Caco-2 (cell line): ENCODE measurements around the gene SDF4. TPM values are rescaled to one million over a fixed set of nuclear protein-coding genes. Genes with fewer than 3 reads are reported as not detected.

Source experiments
- BruUV-seq: library from RNA; stranded (reverse); fragments of 400-500 nt; replicated peaks from 2 replicates; lab custom pipeline; 2021; lab: Mats Ljungman, UMichigan
- CTCF ChIA-PET: fragments of 300-600 bp; sonication (Branson Sonifier 250); formaldehyde crosslinking; loops from one replicate; lab custom pipeline; 2022; ENCODE audit warnings: antibody characterized with exemption; lab: Charles Lee
- POLR2A ChIA-PET: fragments of 300-600 bp; sonication (Branson Sonifier 250); formaldehyde crosslinking; loops from one replicate; lab custom pipeline; 2022; ENCODE audit warnings: antibody characterized with exemption; lab: Charles Lee
- DNase-seq, 2 experiments: peaks; one replicate each; pipeline versions ENCODE4 v3.0.0 to v3.0.0-alpha.2; 2020 to 2022
- H3K27me3 ChIP-seq: replicated peaks from 2 replicates; pipeline ENCODE4 v1.6.0; 2011; ENCODE audit warnings: low read length; ENCODE audit not compliant: control insufficient read depth, insufficient read depth
- H3K36me3 ChIP-seq: 2 replicates; pipeline ENCODE4 v1.5.1; 2011; ENCODE audit warnings: low read length; ENCODE audit not compliant: control insufficient read depth, insufficient read depth
- H3K4me1 ChIP-seq: fragments of 250-450 bp; sonication (Bioruptor Pico); 2 replicates; pipeline ENCODE4 v1.5.1; 2020; ENCODE audit warnings: mild to moderate bottlenecking
- H3K4me3 ChIP-seq: 2 replicates; pipeline ENCODE4 v1.5.1; 2011; ENCODE audit warnings: low read depth, mild to moderate bottlenecking, control low read depth, low read length
- H3K9me3 ChIP-seq: fragments of 250-450 bp; sonication (Bioruptor Pico); 2 replicates; pipeline ENCODE4 v1.5.1; 2020; ENCODE audit warnings: mild to moderate bottlenecking, moderate library complexity
- H3K27ac Mint-ChIP-seq: one replicate; pipeline ENCODE4 v1.8.0; 2022; ENCODE audit warnings: mixed read lengths; ENCODE audit not compliant: unreplicated experiment
- H3K27me3 Mint-ChIP-seq: one replicate; pipeline ENCODE4 v1.8.0; 2022; ENCODE audit warnings: mixed read lengths; ENCODE audit not compliant: insufficient read depth, unreplicated experiment
- H3K36me3 Mint-ChIP-seq: one replicate; pipeline ENCODE4 v1.8.0; 2022; ENCODE audit warnings: mild to moderate bottlenecking, mixed read lengths; ENCODE audit not compliant: insufficient read depth, unreplicated experiment
- H3K4me1 Mint-ChIP-seq: one replicate; pipeline ENCODE4 v1.8.0; 2022; ENCODE audit warnings: low read depth, mixed read lengths; ENCODE audit not compliant: unreplicated experiment
- H3K4me3 Mint-ChIP-seq: one replicate; pipeline ENCODE4 v1.8.0; 2022; ENCODE audit warnings: mild to moderate bottlenecking, moderate library complexity, mixed read lengths; ENCODE audit not compliant: unreplicated experiment
- H3K9me3 Mint-ChIP-seq: one replicate; pipeline ENCODE4 v1.8.0; 2022; ENCODE audit warnings: mixed read lengths; ENCODE audit not compliant: unreplicated experiment
- CTCF ChIP-seq, 2 experiments: fragments of 200-600 bp in 1 of 2; IDR thresholded peaks; 1 replicate in 1 of 2; 2 replicates in 1 of 2; pipeline versions ENCODE4 v1.5.1 to v1.8.0; 2011 to 2022; ENCODE audit warnings: antibody characterized with exemption in 1 of 2, control low read depth in 1 of 2, inconsistent platforms in 1 of 2, low read depth in 1 of 2, low read length in 1 of 2, mild to moderate bottlenecking in 1 of 2, moderate library complexity in 1 of 2; ENCODE audit not compliant: insufficient read depth in 1 of 2, severe bottlenecking in 1 of 2, unreplicated experiment in 1 of 2
- intact Hi-C: fragments of 100-400 bp; cut with micrococcal nuclease; formaldehyde crosslinking; loops from one replicate; pipeline ENCODE4 v1.10.0; 2022; ENCODE audit not compliant: unreplicated experiment
- total RNA-seq: library from RNA; stranded (reverse); gene quantifications from 2 replicates; pipeline ENCODE4 v1.2.3, GENCODE V29; 2022

SDF4 gene
- total RNA-seq, 1 experiment from 2014 or later = 140 TPM

GRCh38 chr1:1181129-1181937 is 50.5 kb downstream of the SDF4 start:
- peak in 1 of 2 experiments; percentile 24 for DNase-seq
- no TSS peak for BruUV-seq
- Mint-ChIP-seq H3K4me1 (peaks cover 7% of the 10 kb centered on the region), H3K4me3 (no peak overlapping the region), H3K9me3 (no peaks in the 10 kb centered on the region), H3K27ac (no peak overlapping the region), H3K36me3 (no peaks in the 10 kb centered on the region), H3K27me3 (no peaks in the 10 kb centered on the region)
- H3K36me3 ChIP-seq = no peaks in the 10 kb centered on the region
- H3K4me1 ChIP-seq = peaks cover 5% of the 10 kb centered on the region
- ChIA-PET POLR2A (no interaction called here), CTCF (no interaction called here)
- no peak overlapping the region for H3K4me3 ChIP-seq
- H3K27me3 ChIP-seq = no peaks in the 10 kb centered on the region
- intact Hi-C loops = no loop called here
- no peak for TF ChIP-seq CTCF (IDR thresholded peaks at IDR 0.05; ENCODE audit: insufficient read depth in 1 of 2, low read depth in 1 of 2, low read length in 1 of 2, severe bottlenecking in 1 of 2, unreplicated experiment in 1 of 2)
- H3K9me3 ChIP-seq = no peaks in the 10 kb centered on the region

- Histone ChIP-seq H3K4me3 (no peak overlapping the region), H3K36me3 (no peaks in the 10 kb centered on the region), H3K27me3 (no peaks in the 10 kb centered on the region), H3K9me3 (no peaks in the 10 kb centered on the region), H3K4me1 (peaks cover 6% of the 10 kb centered on the region)
- no peaks in the 10 kb centered on the region for H3K9me3 Mint-ChIP-seq
- ChIA-PET CTCF (interaction anchor here (0.6 kb wide), 1 partner anchor 196 kb away, joined by 6 read pairs; no protein-coding TSS in a partner anchor), POLR2A (no interaction called here)
- peaks cover 7% of the 10 kb centered on the region for H3K4me1 Mint-ChIP-seq
- no peak overlapping the region for H3K4me3 Mint-ChIP-seq
- H3K27me3 Mint-ChIP-seq = no peaks in the 10 kb centered on the region
- DNase-seq = peak in 1 of 2 experiments; percentile 23
- no peaks in the 10 kb centered on the region for H3K36me3 Mint-ChIP-seq
- no peak overlapping the region for H3K27ac Mint-ChIP-seq
- TF ChIP-seq CTCF (IDR thresholded peaks at IDR 0.05; ENCODE audit: insufficient read depth in 1 of 2, low read depth in 1 of 2, low read length in 1 of 2, severe bottlenecking in 1 of 2, unreplicated experiment in 1 of 2) = no peak
- intact Hi-C loops = no loop called here
- no TSS peak for BruUV-seq
Observed at GRCh38 chr1:1179983-1180861, 51.6 kb downstream of the SDF4 start.

- no peak overlapping the region for H3K27ac Mint-ChIP-seq
- no peaks in the 10 kb centered on the region for H3K27me3 ChIP-seq
- H3K4me3 ChIP-seq = no peak overlapping the region
- H3K9me3 Mint-ChIP-seq = no peaks in the 10 kb centered on the region
- no peaks in the 10 kb centered on the region for H3K36me3 ChIP-seq
- DNase-seq = peak in 1 of 2 experiments; percentile 23
- H3K36me3 Mint-ChIP-seq = no peaks in the 10 kb centered on the region
- POLR2A ChIA-PET = no interaction called here
- no peaks in the 10 kb centered on the region for H3K9me3 ChIP-seq
- peaks cover 6% of the 10 kb centered on the region for H3K4me1 ChIP-seq
- CTCF ChIA-PET = interaction anchor here (0.6 kb wide), 1 partner anchor 196 kb away, joined by 6 read pairs; no protein-coding TSS in a partner anchor
- H3K27me3 Mint-ChIP-seq = no peaks in the 10 kb centered on the region
- intact Hi-C loops = no loop called here
- no peak overlapping the region for H3K4me3 Mint-ChIP-seq
- BruUV-seq = no TSS peak
- H3K4me1 Mint-ChIP-seq = peaks cover 7% of the 10 kb centered on the region
- TF ChIP-seq CTCF (IDR thresholded peaks at IDR 0.05; ENCODE audit: insufficient read depth in 1 of 2, low read depth in 1 of 2, low read length in 1 of 2, severe bottlenecking in 1 of 2, unreplicated experiment in 1 of 2) = no peak
Observed at GRCh38 chr1:1179346-1179982, 52.3 kb downstream of the SDF4 start.
